NCI-H69 (cell line): Measurements from ENCODE around the gene ACOT4.
"Not testable (repeated sequence)": the region's sequence is repeated elsewhere in the genome, so short reads cannot be mapped to it uniquely, and the experiment has no call there.

Source experiments
- DNase-seq: peaks from one replicate; lab custom pipeline; 2025; lab: John Stamatoyannopoulos, UW

The ACOT4 gene

GRCh38 chr14:73633116-73634010, 41.7 kb downstream of the ACOT4 start:
- DNase-seq = peak; percentile 80

DNA sequence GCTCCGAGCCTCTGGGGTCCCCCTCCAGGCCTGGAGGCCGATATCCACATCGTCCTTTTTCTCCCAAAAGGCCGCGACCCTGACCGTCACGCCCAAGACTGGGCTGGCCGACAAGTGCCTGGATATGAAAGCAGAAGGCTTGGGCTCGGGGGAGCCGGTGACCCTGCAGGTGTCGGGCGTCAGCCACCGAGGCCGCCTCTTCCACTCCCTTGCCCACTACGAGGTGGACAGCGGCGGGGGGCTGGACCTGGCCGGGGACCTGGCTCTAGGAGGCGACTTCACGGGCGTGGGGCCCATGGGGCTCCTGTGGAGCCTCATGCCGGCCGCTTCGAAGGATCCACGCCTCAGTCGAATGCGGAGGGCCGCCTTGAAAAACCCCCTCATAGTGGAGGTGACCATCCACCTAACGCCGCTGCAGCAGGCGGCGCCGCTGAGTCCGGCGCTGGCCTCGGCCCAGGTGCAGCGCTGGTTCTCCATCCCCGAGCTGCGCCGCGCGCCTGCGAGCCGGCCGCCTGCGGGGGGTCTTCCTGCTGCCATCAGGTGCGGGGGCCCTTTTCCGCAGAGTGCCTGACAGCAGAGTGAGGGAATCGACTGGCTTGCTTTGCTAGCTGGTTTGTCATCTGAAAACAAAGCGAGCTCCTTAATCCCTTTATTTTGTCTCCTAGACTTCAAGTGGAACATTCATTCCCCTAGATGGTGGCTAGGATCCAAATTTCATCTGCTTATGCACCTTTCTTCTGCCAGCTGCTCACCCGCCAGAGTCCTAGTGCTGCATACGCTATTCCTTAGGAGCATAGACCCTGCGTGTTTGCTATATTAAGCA, 42.5 kb downstream of the ACOT4 start:
- peak; percentile 93 for DNase-seq

GRCh38 chr14:73636355-73636754, 44.7 kb downstream of the ACOT4 start:
- DNase-seq = not testable (repeated sequence)

DNA sequence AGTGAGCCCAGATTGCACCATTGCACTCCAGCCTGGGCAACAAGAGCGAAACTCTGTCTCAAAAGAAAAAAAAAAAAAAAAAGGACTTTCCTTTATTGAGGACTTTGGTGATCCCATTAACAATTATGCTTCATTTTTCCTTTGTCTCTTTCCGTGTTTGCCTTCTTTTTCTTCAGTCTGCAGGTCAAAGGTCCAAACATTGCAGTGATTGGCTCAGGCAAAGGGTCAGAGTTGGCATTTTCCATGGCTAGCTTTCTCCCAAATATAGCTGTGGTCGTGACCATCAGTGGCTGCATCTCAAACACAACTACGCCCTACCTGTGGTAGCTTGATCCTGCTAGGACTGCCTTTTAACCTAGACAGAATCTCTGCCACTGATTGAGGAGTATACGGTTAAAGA, 46.2 kb downstream of the ACOT4 start:
- no peak for DNase-seq

- no peak for DNase-seq
These were observed 49.2 kb downstream of the ACOT4 start for GRCh38 chr14:73640796-73641365.

DNA sequence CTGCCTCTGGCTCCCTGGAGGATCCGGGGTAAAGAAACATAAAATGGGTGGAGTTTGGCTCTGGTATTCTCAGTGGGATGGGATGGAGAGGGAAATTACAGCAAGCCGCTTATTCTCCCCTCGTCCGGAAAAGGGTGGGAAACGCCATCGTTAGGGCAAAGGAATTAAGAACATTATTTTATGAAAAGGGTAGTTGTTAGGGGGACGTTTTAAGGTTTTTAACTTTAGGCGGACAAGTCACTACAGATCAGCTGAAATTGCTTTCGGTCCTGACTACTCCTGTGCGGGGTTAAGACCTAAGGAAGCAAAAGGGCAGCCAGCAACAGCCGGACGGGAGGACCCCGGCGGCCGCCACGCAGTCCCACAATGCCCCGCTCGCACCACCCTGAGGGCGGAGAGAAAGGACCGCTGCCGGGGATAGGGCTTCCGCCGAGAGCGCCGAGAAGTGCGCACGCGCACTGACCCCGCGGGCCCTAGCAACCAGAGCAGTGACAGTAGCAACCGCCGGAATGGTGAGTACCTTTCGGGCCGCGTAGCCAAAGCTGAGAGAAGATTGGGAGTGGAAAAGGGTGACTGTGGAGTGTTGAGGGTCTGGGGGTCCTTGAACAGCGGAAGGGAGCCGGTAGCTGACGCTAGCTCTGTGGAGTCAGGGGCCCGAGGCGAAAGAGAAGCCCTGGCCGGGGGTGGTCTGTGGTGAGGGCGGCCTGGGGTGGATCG, 53.0 kb downstream of the ACOT4 start, which contains the start of gene DNAL1:
TSS of gene DNAL1 (plus strand) at position 456 of the 717 bp plus-strand sequence. CDS start at position 510, 54 bp downstream.
- peak; percentile 97 for DNase-seq

DNA sequence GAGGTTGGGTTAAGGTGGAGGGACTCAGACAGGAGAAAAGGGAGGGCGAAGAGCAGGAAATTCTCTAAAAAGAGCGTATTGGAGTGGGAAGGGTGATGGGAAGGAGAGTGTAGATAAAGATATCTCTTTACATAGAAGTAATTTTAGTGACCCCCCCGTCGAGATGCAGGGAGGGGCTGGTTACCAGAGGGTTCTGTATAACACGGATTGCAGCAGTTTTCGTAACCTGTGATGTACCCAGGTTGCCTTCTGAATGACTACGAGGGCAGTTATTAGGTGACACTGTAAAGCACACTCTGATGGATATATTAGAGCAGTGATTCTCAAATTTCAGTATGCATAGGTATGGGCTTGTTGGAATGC, 53.6 kb downstream of the ACOT4 start:
- DNase-seq = peak; percentile 29
